ENCODE data around the gene IPPK.
"Not testable (repeated sequence)": the region's sequence is repeated elsewhere in the genome, so short reads cannot be mapped to it uniquely, and the experiment has no call there.

Gene IPPK

DNA sequence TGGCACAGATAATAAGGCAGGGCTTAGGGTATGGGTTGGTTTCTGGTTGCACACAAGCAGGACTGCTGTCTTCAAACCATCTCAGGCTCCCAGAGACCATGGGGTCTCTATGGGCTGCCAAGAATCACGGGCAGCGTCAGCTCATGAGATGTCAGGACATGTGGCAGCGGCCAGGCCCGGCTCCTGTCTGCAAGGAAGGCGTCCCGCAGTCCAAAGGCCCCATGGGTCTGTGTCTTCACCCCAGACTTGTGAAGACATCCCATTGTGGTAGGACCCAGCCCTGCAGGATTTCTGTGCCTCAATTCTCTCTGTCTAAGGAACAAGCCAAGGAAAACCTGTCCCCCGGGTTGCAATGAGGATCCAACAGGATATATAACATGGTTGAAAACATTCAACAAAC lies 32.6 kb downstream of the IPPK start:
- no peak for DNase-seq

DNA sequence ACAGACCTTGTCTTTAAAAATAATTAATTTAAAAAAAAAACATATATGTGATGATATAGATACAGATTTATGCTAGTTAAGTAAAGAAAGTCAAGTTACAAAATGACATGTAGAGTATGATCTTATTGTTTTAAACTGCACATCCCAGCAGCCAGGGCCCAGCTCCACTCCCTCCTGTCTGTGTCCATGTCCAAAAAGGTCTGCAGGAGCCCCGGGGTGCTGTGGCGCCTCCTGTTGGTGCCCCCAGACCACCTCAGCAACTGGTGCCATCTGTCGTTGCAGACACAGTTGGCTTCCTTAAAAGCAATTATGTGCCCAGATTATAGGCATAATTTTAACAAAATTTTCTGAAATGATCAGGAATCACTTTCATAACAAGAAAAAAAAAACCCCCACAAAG lies 33.3 kb downstream of the IPPK start:
- no peak for DNase-seq

DNA sequence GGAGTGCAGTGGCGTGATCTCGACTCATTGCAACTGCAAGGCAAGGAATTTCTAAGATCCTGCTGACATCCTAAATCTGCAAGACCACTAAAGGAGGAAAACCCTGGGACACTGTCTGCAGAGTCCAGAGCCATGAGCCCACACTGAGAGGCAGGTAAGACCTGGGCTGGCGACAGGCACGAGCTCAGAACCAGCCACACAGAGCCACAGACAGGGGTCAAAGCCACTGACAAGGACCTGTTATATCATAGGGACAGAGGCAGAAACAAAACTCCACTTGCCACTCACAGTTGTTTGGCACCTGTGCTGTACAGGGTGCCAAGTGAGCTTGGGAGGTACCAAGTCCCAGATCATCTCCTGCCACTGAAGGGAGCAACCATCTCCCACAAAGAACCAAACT lies 34.2 kb downstream of the IPPK start:
- no peak for DNase-seq

DNA sequence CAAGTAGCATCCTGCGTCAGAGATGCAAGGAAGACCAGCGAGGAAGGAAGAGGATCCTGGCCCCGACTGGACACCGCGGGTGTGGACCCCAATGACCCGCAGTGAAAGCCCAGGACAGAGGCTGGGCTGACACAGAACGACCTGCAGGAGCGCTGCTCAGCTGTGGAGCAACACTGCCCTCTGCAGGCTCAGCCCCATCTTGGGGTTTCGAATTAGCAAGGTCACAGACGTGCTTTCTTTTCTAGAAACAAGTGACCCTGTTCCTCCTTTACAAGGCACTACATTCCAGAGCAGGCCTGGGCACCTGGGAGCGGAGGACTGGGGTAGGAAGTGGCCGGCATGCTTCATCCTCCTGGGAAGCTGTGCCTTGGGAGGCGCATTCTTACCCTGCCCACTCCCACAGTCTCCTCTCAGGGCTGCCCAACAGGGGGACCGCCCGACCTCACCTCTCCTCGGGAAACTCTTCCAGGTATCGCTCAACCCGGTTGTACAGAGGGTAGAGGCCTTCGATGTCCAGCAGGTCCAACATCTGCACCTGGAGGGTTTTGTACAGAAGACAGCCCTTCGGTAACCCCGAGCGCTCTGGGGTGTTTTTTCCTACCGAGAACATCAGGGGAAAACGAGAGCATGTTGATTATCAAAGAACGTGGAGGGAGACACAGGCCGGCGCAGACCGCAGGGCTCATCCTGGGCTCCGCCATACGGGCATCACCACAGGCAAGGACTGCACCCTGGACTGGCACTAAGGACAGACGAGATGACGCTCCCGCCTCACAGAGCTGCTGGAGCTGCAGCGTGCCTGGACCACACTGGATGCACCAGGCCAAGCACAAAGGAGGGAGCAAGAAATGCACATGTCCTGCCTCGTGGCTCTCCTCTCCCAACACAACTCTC lies 35.0 kb downstream of the IPPK start:
- peak; percentile 52 for DNase-seq

DNA sequence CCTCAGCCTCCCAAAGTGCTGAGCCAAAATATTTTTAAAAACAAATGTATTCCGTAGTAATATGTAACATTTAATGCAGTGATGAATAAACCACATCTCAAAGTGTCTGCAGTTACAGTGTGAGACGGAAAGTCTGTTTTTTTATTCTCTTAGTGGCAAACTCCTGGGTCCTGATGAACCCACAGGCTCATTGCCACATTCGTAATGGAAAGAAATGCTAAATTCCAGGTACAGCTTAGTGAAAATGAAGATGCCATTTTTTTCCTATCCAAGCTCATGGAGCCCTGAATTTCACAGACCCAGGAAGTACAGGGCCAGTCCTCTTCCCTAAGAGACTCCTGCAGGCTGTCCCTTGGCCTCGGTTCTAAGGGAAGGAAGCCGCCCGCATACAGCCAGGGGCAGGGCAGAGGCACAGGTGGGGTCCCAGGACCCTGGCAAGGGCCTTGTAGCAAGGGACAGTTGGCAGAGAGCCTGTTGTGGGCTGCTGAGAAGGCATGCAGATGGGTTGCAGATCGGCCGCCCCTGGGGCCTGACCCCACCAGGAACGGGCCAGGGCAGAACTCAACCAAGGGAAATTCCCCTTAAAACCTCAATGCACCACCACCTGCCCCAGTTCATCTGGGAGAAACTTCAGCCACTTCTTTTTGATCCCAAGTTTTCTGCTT lies 36.2 kb downstream of the IPPK start:
- DNase-seq = no peak

DNA sequence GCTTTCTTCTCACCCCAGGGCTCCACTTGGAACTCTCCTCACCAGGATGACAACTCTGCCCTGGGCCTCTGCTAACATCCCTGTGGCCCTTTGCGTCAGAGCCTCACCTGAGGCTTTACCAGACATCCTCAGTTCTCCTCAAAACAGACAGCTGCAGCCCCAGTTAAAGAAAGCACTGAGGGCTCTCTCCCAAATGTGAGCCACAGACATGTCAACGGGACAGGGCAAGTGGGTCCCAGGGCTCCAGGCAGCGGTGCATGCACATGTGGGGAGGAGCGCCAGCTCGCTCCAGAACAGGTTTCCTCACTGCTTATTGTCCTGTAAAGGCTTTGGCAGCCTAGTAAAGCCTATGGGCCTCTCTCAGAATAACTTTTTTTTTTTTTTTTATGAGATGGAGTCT lies 37.3 kb downstream of the IPPK start:
- DNase-seq = no peak

DNA sequence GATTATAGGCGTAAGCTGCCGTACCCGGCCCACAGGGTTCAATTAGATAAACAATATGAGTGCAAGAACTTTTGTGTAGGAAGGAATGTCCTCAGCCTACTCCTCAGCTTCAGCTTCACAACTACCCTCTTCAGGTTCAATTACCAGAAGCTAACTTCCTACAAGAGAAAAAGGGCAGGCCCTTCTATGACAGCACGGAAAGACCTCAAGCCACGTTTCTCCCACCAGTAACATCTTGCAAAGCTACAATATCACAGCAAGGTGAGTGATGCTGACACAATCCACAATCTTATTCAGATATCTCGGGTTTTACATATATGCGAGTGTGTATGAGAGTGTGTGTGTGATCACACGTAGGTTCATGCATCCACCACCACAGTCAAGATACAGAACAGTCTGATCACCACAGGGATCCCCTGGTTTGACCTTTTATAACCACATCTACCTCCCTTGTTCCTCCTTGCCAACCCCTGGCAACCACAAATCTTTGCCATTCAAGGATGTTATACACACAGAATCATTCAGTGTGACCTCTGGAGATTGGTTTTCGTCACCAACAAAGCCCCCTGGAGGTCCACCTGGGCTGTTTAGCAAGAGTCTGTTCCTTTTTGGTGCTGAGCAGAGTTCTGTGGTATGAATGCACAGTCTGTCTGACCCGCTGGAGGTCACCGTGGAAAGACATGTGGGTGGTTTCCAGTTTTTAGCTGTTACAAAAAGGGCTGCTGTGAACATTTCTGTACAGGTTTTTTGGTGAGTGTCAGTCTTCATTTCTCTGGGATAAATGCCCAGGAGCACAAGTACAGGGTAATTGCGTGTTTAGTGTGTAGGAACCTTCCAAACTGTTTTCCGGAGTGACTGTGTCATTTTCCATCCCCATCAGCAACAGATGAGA lies 38.2 kb downstream of the IPPK start:
- DNase-seq = no peak

DNA sequence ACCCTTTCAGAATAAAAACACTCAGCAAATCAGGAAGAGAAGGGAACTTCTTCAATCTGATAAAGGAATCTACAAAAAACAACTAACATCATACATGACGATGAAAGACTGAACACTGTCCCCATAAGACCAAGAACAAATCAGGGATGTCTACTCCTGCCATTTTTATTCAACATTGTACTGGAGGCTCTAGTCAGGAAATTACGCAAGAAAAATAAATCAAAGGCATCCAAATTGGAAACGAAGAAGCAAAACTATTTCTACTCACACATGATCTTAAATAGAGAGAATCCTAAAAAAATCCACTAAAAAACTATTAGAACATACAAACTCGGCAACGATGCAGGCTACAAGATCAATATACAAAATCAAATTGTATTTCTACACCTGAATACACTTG lies 42.3 kb downstream of the IPPK start:
- DNase-seq = no peak

DNA sequence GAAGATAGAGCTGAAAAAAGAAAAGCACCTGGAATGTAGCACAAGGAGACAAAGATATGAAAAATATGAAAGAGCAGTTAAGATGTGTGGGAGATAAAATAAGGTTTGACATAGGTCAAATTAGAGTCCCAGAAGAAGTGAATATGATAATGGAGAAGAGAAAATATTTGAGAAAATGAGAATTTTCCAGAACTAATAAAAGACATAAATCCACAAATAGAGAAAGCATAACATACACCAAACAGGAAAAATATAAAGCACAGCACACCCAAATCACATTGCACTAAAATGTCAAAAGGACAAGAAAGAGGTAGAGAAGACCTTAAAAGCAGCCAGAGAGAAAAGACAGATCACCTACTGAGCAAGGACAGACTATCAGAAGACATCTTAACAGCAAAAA lies 43.4 kb downstream of the IPPK start:
- DNase-seq = no peak

DNA sequence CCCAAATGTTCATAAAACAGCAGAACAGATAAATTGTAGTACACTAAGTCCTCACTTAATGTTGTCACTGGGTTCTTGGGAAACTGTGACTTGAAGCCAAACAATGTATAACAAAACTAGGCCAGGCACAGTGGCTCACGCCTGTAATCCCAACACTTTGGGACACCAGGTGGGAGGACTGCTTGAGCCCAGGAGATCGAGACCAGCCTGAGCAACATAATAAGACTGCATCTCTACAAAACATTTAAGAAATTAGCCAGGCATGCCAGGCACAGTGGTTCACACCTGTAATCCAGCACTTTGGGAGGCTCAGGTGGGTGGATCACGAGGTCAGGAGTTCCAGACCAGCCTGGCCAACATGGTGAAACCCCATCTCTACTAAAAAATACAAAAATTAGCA lies 46.0 kb downstream of the IPPK start:
- not testable (repeated sequence) for DNase-seq

DNA sequence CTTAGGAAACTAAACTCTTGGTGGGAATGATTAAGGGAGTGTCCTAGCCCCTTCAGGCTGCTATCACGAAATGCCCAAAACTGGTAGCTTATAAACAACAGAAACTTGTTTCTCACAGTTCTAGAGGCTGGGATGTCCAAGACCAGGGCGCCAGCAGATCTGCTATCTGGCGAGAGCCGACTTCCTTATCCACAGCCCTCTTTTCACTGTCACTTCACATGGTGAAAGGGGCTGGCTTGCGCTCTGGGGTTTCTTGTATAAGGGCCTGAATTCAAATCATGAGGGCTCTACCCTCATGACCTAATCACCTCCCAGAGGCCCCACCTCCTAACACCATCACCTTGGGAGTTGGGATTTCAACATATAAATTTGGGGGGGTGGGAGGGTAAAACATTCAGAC lies 49.1 kb downstream of the IPPK start:
- no peak for DNase-seq

DNA sequence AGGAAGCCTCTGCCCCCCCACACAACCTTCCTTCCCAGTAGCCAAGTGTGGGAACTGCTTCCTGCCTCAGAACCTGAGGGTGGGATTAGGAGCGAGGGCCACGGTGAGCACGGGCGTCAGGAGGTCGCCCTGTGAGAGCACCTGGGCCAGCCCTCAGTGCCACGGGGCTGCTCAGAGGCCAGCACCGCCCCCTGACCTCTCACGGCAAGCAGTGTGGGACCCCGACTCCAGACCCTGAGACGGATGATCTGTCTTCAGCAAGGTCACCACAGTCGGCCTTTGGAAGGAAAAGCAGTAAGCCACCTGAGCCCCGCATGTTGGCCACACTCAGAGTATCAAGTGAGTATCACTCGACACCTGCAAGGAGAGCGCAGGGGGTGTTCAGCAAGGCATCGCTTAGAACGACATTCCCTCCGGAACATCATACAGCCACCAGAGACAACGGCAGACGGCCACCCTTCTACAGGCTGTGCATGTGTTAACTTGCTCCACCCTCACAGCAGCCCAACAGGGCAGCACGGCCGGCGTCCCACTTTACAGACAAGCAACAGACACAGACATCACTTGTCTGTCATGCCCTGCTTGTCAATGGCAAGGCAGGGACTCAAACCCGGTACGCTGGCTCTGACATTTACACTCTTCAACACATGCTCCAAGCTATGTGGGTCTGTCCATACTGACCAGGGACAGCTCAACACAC lies 50.2 kb downstream of the IPPK start:
- DNase-seq = no peak

DNA sequence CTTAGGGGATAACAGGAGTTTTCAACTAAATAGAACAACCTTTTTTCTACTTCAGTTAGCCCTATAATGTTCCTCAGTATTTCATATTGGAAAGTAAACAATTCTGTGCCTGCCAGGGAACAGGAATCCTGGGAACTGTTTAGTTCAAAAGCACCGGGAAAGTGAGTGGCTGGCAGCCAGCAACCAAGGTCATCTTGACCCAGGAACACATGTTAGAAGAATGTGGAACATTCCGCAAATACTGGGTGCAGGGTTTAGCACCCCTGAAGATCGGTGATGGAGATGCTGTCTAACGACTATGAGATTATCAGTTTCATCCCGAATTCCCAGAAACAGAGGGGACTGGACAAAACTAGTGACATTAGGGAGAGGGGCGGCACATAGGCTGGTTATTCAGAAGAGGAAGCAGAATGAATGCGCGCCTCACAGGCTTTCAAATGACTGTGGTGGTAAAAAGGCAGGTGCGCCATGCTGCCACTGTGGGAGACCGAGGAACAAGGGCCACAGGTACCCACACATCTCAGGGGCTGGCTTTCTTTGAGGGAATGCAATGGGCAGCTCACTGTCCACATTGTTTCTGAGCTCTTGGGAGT lies 51.2 kb downstream of the IPPK start:
- no peak for DNase-seq

DNA sequence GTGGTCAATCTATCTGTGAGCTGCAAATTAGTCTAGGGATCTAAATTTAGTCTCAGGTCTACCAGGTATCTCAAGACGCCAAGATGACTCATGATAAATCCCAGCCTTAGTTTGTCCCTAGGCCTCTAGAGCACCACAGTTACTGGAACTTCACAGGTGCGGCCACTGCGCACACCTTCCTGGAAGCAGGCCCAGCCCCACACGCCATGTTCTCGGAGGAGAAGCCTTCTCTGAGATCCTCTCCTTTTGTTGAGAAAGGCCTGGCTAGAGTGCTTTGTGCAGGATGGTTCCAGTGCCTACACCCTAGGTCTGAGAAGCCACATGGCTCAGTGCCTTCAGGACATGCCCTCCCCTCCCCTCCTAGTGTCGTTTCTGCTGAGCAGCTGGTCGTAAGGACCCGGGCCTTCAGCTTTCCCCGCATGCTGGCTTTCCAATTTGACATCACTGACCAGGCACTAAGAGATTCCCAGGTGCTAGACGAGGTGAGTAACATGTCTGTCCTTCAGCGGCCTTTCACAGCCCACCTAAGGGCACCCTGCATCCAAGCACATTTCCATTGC lies 51.9 kb downstream of the IPPK start:
- no peak for DNase-seq

DNA sequence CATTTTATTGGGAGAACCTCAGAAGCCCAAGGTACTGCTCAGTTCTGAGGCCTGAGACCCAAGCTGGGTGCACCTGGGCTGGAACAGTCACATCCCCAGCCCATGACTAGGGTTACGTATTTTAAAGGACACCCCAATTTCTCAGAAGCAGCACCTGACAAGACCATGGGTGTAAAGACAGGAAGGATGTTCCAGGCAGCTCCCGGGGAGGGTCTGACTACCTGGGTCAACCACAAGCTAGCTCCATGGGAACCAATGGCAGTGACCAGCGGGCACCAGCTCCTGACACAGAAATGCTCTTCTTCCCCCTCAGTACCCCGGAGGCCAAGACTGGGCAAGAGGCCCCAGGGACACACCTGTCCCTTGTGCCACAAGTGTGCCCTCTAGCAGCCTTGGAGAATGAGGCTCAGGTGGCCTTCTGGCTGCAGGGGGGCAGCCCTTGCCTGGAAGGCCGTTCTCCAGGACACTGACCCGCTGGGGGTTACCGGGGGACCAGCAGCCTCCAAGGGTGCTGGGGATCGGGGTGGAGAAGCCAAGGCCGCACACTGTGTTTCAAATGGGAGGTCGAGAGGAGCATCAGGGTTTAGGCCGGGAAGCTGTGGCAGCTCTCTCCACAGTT lies 52.6 kb downstream of the IPPK start:
- no peak for DNase-seq

DNA sequence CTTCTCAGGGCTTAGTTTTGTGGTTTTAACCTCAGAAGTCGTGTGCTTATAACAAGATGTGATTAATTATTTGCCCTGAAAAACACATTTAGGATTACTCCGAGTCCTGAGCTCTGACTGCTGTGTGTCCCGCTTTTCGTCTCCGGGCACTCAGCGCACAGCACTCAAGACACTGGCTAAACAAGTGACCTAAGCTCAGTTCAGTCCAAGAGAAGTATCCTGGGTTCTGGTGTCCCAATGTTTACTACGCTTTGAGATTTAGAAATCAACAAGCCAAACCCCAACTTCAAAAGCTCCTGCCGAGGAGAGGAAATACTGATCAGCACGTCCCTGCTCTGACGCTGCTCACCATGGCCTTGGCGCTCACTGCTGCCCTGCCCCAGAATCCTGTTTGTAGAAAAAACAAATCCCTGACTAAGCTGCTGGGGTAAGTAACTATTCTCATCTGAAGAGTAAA lies 53.2 kb downstream of the IPPK start:
- DNase-seq = no peak

DNA sequence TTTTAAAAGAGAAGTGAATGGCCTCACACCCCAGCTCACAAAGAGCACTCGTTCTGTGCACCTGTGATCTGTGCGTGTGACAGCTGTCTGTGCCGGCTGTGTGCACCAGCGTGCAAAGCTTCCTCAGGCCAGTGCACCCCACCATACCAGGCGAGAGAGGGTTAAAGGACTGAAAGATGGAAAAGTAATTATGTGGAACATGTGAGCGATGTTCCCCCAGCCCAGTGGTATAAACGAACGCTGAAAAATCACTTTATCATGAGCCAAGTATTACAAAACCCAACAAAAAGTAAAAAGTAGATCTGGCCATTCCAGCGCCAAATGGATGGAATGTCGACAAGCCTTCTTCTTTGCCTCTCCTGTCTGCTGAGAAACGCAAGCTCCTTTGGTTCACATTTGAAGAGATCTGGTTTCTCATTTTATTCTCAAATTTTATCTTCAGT lies 53.7 kb downstream of the IPPK start:
- DNase-seq = no peak

DNA sequence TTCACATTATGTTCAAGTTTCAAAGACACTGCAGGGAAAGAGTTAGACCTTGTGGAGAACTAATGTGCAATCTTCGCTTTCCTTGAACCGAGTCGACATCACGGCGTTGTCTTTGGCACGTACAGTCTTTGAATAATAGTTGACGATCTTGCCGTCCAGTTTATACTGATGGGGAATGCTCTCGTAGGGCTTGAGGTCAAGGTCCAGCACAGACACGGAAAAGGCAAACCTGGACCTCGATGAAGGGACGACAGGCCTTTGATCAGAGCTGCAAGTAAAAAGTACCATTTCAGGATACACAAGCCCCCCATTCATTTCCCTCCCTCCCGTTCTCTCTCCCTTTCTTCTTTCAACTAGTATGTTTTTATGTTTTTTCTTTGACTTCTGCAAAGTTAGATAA lies 54.1 kb downstream of the IPPK start:
- no peak for DNase-seq

DNA sequence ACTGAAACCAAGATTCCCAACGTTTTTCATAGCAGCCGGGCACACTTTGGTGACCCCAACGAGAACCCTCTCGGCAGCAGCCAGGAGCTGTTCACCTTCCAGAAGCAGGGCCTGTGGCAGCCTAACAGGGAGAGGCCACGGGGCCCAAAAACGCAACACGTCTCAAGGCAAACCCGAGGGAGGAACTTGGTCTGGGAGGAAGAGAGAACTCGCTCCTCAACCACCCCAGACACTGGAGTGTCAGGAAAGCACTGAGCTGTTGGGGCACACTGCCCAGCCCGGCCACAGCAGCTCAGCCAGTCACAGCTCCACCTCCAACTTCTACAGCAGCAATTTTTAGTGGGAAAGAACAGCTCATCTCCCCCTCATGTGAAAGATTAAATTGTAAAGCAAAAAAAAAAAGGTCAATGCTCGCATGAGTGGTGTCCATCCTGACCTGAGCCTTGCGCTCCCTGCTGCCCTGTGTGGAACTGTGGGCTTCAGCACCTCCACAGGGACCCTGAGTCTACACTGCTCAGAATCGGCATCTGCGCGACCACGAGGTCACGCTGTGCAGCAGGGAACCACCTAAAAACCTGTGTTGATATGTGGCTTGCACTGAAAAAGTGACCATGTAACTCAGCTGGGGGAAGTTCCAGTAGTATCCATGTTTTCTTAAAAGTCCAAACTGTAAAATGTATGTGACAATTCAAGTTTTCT lies 55.0 kb downstream of the IPPK start:
- no peak for DNase-seq

DNA sequence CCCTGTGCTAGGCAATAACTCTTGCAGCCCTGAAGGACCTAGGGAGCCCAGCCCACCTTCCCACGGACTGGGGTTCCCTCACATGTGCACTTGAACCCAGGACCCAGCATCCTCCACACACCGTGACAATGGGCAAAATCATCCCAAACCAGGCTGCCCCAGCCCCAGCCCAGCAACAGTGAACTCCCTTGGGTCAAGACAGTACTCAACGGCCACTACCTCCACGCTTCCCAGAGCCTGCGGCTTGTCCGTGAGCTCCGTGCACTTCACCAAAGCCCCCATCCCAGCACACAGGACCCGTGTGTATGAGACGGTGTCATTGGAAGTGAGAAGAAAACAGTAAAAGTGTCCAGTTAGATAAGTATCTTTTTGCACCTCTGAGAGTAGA lies 55.8 kb downstream of the IPPK start:
- DNase-seq = no peak

Data from effector CD4-positive, alpha-beta T cell (primary cell).